GM10847 (cell line): ENCODE measurements around the gene LDHAL6B.

Experiments used
- POLR2A ChIP-seq: IDR thresholded peaks from 2 replicates; pipeline ENCODE4 v1.6.1; 2011; ENCODE audit not compliant: insufficient read length; ENCODE audit errors: extremely low read depth

The LDHAL6B gene

DNA sequence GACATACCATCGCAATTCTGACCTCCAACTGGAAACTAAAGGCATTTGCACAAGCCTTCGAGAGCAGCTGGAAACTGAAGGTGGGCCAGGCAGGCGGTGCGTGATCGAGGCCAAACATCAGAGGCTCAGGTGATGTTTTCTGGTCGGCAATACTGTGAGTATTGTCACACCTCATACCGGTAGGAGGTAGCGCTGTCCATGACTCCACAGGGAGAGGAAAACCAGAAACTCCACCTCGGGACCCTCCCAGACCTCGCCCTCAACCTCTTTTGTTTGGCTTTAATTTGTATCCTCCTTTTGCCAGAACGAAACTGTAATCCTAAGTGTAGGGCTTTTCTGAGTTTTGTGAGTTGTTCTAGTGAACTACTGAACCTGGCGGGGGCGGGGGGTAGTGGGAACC lies 43.6 kb downstream of the LDHAL6B start:
- no peak for TF ChIP-seq POLR2A

DNA sequence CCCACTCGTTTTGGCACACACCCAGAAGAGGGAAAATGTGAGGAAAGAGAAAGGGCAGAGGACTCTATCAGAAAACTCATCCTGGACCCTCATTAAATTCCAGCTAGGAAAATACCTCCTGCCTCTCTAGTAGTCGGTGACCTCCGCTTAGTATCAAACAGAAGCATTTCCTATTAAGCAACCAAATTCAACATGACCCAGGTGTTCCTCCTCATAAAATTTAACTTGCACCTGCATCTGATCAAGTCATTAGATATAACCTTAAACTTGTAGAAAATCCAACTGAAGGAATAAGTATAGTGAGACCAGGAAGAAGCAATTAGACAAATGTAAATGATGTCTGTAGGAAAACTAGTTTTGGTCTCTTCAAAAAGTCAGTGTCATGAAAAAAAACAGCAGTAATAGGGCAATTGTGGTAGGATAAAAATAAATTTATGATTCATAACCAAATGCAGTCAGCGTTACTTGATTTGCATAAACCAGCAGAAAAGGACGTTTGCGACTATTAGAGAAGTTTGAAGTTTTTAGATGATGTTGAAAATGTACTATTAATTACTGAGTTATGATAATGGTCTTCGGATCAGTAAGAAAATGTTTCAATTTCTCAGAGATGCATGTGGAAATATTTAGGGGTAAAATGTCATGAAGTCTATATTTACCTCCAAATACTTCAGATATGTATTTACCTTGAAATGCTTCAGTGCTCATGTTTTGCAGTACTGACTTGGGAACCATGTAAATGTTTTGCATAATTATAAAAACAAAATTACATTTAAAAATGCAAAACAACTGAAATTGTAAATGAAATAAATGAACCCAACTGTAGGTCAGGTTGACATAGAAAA lies 44.6 kb downstream of the LDHAL6B start:
- TF ChIP-seq POLR2A, result no peak

DNA sequence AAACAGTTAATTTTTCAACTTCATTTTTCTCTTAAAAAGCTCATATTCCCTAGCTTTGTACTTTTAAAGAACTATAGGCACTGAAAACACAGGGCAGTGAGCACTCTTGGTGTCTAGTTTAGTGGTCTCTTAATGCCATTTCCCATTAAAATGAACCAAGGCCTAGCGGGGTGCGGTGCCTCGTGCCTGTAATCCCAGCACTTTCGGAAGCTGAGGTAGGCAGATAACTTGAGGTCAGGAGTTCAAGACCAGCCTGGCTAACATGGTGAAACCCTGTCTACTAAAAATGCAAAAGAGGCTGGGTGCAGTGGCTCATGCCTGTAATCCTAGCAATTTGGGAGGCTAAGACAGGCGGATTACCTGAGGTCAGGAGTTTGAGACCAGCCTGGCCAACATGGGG lies 45.5 kb downstream of the LDHAL6B start:
- no peak for TF ChIP-seq POLR2A

DNA sequence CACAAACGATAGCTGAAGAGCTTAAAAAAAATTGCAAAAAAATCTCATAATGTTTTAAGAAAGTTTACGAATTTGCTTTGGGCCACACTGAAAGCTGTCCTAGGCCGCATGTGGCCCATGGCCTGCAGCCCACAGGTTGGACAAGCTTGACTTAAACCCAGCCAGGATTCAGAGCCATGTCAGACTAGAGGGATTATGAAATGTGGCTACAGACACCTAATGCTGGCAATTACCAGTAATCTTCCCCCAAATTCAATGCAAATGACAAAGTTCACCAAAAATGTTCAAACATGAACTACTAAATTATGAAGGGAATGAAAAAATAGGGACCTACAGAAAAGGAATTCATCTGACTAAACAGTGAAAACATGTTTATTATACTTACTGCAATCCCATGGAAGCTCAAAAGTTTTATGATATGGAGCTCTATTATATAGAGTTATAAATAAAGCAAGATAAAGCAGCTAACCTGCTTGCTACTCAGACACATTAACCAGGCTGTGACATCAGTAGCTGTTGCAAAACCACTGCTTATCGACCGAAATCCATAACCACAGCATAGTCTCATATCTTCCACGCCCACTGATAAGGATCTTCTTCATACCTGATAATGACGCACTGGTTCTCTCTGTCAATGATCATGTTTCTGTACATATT lies 49.2 kb downstream of the LDHAL6B start:
- TF ChIP-seq POLR2A, result no peak

DNA sequence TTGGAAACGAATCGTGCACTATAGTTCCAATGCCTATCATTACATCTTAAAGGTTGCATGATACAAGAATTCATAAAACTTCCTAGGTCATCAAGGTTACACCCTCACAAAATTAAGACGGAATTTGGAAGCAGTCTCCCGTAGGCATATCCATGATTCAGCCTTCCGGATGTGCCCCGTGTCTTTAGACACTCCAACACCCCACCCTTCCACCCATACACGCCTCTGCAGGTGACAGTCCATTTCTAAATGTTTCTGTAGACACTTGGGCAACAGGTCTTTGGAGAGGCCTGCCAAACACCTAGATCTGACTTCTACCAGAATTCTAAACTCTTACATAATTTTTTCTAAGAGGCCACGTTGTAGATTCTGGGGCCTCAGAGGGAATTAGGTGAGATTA lies 49.8 kb downstream of the LDHAL6B start:
- TF ChIP-seq POLR2A, result no peak

DNA sequence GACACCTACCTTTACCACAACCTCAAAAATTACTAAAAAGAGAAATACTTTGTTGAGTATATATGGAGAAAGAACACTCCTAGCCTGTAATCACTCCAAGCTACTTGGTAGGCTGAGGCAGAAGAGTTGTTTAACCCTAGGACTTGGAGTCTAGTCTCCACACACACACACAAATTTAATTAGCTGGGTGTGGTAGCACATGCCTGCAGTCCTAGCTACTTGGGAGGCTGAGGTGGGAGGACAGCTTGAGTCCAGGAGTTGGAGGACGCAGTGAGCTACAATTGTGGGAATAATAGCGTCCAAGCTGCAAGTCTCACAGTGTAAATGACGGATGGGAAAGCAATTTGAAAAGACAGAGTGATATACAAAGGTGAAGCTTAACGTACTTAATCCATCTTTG lies 50.5 kb downstream of the LDHAL6B start:
- no peak for TF ChIP-seq POLR2A
